Activated T-cell treated with anti-CD3 and anti-CD28 coated beads for 4 hours (primary cell): ENCODE results near the gene DVL2.
A peak's percentile ranks its signal among the peaks of the same experiment; 100 is the strongest.

Source experiments
- DNase-seq: peaks from one replicate; pipeline ENCODE4 v3.0.0-alpha.2; 2020

The DVL2 gene

DNA sequence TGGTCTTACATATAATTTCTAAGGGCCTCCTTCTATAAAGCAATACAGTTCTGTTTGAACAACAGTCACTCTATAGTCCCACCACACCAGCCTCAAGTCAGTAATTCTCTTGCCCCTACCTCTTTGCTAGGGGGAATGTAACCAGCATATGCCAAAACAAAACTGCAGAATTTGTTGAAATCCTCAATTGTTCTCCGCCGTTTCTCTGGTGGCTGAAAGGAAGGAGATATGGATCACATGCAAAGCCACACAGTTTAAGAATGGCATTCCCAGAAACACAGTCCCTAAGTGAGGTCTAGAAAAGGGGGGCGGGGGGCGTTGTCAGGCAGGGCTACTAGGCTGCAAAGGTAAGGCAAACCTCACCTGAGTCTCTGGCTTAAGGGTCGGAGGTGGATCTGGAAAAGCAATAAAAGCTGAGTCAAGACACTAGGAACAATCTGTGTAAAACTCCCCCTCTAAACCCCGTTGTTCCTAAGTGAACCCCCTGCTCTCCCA, 3.0 kb upstream of the DVL2 start:
- no peak for DNase-seq

DNA sequence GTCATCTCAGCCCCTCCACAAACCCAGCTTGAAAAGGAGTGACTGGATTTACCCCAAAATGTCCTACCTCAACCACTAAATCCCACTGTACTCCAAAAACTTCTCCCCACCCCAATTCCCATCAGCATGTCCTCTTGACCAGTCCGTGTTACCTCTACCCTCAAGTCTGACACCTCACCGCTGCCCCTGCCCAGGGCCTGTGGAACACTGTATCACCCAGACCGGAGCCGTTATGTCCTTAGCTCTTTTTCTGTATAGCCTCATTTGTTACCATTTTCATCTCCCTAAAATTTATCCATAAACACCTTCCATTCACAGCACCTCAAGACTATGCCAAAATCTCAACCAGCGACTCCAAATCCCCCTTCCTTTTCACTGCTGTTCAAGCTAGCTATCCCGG, 2.5 kb upstream of the DVL2 start:
- DNase-seq, result no peak

DNA sequence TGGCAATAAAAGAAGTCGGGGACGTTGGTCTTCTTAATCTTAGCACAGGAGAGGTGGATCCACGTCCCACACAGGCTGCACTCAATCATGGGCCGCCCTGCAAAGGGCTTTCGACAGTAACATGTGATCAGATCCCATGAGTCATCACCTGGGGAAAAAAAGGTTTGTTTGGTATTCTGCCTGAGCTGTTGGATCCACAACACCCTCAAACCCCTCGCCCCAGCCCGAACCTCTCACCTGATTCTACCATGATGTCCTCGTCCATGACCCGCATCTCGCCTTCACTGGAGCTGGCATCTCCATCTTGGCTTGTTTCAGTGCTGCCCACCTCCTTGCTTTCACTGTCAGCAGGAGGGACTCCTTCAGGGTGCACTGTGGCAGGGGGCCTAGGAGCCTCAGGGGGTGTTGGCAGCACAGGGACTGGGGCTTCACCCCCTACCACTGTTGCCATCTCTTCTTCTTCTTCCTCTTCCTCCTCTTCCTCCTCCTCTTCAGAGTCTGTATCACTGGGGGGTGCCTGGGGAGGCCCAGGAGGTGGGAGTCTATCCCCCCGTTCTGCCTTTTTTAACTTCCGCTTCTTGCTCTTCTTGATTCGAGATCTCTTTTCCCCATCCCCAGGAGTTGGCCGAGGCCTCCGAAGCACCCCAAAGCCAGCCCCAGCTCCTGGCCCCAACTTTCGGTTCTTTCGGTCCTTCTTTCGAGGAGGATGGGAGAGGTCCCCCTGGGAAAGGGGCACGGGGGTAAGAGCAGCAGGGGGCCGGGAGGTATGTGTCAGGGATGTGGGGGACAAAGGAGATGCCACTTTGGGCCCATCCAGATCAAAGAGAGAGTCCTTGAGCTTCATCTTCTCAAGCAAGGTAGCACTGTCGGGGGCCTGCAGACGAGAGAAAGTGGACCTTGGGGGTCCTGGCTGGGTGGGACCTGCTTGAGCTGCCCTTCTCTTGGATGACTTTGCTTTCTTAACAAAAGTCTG, 1.7 kb upstream of the DVL2 start:
- no peak for DNase-seq

DNA sequence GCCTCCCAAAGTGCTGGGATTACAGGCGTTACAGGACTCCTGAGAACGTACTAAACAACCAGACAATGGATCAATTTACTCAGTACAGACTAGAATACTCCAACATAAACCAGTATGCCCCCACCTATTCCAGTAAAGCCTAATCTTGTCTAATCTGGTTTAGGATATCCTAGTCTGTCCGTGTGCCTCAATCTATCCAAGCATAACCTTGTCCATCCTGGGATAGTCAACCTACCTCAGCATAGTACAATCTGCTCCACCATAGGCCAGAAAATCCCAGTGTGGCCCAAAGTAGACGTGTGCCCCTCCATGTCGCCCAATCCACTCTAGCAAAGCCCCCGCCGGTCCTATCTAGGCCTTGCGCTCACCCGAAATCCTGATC, 625 bp downstream of the DVL2 start:
- DNase-seq, result no peak

DNA sequence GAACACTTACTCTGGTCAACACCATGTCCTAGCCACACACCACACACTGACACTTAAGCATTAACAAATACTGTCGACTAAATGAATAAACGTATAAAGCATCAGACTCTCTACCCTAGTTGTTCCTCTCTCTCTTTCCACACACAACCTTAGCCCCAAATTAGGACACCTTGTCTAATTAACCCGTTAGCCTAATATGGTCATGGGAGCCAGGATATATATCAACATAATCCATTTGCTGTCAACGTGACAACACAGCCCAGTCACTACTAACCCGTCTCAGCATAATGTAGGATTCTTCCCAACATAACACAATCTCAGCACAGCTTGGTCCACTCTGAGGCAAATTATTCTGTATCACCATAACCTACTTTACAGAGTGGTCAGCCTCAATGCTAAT, 2.2 kb downstream of the DVL2 start:
- DNase-seq, result no peak

DNA sequence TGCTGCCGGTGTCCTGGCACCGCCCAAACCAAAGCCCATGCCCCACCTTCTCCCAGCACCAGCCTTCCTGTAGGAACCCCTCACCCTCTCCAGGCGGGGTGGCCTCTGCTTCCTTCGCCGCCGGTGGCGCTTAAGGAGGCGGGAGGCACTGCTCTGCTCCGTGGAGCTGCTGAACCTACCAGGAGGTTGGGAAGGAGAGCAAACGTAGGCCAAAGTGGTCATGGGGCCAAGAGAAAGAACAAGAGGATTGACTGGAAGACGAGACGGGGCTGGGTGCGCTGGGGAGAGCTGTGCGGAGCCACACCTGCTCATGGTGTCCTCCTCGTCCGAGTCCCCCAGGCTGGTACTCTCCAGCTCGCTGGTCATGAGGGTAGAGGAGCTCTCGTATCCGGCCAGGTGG, 4.8 kb downstream of the DVL2 start:
- DNase-seq, result no peak

DNA sequence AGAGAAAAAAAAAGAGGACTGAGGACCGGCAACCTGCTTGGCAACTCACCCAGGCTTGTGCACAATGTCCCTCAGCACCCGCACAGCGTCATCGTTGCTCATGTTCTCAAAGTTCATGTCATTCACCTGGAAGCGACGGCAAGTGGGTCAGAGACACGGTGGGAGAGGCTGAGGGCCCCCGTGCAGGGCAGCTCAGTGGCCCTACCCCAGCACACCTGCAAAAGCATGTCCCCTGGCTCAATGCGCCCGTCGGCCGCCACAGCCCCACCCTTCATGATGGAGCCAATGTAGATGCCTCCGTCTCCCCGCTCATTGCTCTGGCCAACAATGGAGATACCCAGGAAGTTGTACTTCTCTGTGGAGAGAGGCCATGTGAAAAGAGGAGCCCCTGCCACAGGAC, 5.4 kb downstream of the DVL2 start:
- DNase-seq, result no peak

DNA sequence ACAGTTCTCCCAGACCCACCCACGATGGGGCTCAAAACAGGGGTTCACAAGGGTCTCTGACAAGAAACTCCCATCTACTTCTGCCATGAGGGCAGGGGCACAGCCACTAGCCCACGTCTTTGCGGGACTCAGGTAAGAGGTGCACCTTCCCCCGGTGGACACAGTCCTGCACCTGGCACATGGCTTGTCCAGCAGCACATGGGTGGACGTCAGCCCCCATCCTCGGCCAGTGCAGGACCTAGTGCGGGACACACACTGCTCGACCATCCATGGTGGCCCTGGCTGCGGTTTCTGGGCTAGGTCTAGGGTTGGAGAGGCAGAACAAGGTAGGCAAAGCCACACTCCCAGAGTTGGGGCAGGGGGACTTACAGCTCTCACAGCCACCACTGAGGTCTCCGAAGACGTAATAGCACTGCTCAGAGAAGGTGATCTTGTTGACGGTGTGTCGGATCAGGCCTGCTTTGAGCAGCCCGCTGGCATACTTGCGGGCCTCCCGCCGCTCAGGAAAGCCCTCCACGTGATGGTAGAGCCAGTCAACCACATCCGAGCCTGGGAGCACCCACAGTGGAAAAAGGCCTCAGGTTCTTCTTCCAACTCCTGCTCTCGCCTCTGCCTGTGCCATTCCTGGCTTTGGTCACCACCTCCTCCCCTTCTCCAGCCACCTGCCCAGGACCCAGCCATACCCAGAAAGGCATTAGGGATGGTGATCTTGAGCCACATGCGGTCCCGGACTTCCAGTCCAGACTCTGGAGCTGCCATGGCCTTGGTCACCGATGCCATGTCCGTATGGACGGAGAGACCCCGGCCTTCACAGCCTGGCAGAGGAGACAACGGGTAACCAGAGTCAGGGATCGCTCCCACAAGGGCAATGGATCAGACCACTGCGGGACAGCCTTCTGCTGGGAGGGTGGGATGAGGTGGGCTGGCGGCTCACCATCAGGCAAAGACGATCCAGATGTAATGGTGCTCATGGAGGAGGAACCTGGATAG, 7.3 kb downstream of the DVL2 start:
- no peak for DNase-seq

DNA sequence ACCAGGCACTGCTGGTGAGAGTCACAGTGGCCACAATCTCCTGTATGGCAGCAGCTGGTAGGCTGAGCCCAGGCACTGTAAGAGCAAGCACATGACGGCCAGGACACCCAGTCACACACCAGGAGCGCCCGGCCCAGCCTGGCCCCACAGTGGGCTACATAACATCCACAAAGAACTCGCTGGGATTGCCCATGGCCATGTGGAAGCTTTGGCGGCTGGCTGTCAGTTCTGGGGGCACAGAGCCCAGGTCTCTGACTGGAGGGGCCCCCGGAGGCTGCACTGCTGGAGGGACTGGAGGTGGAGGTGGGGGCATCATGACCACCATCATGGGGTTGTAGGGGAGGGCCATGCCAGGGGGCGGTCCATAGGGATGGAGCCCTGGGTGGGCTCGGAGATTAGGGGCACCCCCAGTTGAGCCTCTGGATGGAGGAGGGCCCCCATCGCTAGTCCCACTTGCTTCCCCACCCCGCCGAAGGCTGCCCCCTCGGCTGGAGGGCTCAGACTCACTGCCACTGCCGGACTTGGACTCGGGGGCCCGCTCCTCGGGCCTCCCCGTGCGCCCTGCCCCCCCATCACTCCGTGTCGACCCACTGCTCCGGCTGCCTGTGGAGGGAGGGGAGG, 8.5 kb downstream of the DVL2 start:
- DNase-seq, result no peak

DNA sequence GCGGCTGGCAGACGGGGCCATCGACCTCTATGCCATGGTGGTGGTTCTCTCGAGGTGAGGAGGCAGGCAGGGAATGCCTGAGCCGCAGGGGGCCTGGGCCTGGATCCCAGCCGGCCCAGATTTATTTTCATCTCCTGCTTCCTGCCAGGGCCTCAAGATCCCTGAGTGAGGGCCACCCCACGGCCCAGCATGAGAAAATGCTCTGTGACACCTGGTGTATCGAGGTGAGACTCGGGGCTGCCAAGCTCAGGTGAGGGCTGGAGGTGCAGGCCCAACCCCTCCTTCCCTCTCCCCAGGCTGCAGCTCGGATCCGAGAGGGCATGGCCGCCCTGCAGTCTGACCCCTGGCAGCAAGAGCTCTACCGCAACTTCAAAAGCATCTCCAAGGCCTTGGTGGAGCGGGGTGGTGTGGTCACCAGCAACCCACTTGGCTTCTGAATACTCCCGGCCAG, 9.6 kb downstream of the DVL2 start:
- DNase-seq, result no peak

DNA sequence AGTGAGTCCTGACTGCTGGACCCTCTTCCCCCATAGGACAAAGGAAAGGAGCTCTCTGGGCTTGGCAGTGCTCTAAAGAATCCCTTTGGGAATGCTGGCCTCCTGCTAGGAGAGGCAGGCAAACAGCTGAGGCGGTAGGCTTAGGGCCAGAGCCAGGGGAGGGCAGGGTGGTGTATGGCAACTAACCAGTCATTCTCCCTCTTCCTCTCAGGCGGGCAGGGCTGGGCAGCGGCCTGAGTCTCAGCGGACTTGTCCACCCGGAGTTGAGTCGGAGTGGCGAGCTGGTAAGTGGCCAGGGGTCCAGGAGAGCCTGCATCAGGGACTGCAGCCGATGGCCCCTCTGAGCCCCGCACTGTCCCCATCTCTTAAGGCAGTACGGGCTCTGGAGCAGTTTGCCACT, 10.2 kb downstream of the DVL2 start:
- no peak for DNase-seq

DNA sequence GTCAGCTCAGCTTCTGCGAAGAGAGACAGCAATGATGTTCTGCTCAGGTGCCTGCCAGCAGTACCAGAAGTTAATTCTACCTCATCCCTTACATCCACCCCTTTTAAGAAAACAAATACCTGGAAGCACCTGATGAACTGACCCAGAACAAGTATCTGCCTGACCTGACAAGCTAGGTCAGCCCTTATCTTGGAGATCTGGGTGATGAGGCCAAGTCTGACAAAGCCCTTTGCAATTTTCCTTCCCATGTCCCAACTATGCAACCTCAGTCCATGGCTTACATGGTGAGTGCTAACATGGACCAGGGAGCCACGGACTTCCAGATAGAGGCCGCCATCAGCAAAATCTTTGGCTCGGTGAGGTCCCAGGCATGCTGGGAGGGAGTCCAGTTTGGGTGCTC, 10.9 kb downstream of the DVL2 start:
- no peak for DNase-seq

DNA sequence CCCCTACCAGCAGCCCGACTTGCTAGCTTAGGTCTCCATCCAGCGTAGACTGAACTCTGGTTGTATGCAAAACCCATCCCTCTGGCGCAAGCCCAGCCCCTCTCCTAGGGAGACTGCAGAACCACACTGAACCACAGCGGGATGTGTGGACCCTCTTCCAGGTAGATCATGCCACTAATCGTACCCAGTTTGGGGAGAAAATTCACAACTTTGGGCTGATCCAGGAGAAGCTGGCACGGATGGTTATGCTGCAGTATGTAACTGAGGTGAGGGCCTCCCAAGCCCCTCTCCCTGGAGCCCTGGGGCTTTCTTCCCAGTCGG, 11.4 kb downstream of the DVL2 start:
- no peak for DNase-seq

DNA sequence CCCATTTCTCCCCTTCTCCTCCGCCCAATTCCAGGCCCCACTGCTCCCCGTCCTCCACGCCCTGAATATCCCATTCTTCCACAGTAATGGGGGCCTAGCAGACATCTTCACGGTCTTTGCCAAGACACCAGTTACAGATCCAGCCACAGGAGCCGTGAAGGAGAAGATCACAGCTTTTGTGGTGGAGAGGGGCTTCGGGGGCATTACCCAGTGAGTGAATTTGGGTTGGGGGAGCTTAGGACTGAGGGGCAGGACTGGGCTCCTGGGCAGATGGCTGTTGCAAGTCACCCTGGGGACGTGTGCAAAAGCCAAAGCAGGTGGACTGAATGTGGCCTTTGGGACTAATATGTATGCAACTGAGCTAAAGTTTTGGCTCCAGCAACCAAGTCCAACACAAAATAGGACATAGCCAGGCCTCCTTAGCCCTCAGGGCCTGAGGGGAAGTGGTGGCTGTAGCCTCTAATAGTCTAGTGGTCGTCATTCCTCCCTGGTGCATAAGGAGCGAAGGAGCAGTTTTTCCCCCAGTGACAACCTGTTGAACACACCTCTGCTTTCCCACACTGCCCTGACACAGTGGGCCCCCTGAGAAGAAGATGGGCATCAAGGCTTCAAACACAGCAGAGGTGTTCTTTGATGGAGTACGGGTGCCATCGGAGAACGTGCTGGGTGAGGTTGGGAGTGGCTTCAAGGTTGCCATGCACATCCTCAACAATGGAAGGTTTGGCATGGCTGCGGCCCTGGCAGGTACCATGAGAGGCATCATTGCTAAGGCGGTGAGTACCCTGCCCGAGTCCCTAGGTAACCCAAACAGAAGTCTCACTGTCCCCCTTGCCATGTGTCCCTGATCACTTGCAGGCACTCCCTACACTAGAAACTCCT, 12.0 kb downstream of the DVL2 start:
- no peak for DNase-seq

DNA sequence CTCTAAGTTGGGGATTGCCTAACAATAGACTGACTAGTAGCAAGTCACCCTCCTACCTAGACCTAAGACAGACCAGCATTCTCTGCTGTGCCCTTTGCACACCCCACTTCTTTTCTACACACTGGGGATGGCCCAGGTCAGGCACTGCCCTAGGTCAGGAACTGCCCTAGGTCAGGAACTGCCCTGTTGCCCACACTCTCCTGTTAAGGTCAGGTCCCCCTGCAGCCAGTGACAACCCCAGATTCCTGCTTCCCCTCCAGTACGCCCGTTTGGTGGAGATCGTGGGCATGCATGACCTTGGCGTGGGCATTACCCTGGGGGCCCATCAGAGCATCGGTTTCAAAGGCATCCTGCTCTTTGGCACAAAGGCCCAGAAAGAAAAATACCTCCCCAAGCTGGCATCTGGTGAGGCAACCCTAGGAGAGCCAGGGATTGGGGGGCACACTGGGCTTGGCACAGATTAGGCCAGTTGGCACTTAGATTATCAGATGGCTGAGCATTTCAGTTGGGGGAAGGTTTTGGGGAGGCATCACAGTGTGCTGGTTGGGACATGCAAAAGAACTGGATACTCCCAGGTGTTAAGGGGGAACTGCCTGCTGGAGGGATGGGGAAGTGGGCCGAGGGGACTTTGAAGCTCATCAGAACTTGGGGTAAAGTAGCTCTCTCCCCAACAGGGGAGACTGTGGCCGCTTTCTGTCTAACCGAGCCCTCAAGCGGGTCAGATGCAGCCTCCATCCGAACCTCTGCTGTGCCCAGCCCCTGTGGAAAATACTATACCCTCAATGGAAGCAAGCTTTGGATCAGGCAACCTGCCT, 12.8 kb downstream of the DVL2 start:
- DNase-seq, result no peak

DNA sequence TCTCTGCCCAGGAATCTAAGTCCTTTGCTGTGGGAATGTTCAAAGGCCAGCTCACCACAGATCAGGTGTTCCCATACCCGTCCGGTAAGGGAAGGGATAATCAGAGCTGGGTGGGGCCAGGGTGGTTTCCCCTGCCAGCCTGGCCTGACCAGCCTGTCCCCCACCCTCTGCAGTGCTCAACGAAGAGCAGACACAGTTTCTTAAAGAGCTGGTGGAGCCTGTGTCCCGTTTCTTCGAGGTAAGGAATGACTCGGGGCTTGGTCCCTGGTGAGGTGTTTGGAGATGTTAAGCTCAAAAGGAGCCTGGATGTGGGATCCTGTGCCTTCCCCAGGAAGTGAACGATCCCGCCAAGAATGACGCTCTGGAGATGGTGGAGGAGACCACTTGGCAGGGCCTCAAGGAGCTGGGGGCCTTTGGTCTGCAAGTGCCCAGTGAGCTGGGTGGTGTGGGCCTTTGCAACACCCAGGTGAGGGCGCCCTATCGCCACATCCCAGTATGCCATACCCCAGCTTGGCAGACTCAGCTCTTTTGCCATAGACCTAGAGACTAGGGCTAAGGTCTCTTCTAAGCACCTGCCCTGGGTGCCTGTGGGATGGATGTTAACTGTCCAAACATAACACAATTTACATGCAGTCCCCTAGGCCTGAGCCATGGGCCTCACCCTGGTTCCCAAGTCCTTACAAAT, 13.6 kb downstream of the DVL2 start:
- peak; percentile 43 for DNase-seq

DNA sequence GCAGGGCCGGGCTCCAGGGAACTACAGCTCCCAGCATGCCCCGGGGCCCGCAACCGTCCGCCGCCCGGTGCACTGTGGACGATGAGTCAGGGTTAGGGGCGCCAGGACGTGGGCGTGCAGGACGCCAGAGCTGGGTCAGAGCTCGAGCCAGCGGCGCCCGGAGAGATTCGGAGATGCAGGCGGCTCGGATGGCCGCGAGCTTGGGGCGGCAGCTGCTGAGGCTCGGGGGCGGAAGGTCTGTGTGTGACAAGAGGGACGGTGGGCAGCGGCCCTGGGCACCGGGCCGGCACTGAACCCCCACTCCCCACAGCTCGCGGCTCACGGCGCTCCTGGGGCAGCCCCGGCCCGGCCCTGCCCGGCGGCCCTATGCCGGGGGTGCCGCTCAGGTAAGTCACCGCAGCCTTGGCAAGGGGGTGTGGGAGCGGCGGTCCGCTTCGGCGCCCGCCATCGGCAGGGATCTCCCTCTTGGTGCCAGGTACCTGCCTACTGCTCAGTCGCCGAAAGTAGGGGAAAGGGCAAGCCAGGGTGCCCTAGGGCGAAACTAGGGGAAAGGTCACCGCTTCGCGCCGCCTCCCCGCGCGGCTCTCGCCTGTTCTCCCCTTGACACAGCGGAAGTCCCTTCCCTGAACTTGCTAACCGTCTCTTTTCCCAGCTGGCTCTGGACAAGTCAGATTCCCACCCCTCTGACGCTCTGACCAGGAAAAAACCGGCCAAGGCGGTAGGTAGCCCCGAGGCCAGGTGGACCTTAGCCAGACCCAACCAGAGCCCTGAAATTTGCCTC, 14.3 kb downstream of the DVL2 start, which contains the start of the genes ACADVL and DLG4:
TSS of gene ACADVL (plus strand) at position 127 of the 781 bp plus-strand sequence. CDS start at position 174, 47 bp downstream.
TSS of gene DLG4 (minus strand) at position 25 of the 781 bp plus-strand sequence.
- DNase-seq, result peak; percentile 61

DNA sequence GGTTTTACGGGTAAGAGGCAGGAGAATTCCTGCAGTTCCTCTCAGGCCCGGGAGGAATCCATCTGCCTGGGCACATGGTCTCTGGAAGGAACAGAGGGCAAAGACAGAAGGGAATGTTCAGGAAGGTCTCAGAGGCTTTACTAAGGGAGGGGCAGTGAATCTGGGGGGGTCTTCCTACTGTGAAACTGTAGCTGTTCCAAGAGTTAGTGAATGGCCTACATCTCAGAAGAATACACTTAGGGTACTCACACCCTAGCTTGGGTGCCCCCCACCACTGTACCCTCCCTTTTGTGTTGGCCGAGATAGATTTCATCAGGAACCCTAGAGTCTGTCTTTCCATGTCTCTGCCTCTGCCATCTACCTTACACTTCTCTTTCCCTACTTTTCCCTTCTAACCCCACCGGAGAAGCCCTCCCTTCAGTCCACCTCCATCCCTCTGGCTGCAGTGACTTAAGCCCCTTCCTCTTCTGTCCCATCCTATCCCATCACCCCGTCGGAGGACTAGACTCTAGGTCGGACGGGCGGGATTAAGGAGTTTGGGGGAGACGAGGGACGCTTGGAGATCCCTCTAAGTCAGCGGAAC, 15.0 kb downstream of the DVL2 start:
- DNase-seq, result no peak

DNA sequence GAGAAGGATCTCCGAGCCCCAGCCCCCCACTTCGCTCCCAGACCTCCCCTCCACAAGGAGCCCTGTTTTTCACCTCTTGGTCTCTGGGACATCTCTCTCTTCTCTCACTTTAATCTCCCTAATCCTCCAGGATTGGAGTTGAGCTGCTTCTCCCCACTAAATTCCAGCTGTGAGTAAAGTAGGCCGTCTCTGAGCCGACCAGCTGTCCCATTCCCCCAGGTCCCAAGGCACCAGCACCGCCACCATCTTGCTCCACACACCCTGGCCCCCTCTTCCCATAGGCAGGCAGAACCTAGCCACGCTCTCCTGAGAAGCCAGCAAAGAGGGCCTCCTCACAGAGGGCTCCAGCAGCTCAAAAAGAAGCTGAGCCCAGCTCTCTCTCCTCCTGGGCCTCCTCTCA, 15.6 kb downstream of the DVL2 start:
- DNase-seq, result no peak
